Naive B cell (primary cell): Measurements from ENCODE around the gene WDR62. TPM values are rescaled to one million over a fixed set of nuclear protein-coding genes. Genes with fewer than 3 reads are reported as not detected.

ENCODE experiments used
- ATAC-seq, 2 donors: fragments of 150-1000 bp; cut with Tn5 transposase; 2 replicates each; pipeline ENCODE4 v1.10.0; 2021; ENCODE audit warnings: low read depth in 2 of 2, mild to moderate bottlenecking in 2 of 2, moderate library complexity in 2 of 2
- DNase-seq: peaks from one replicate; pipeline ENCODE4 v3.0.0; 2022
- H3K27ac Mint-ChIP-seq, 6 donors: one replicate each; pipeline ENCODE4 v1.8.0; 2020 to 2022; ENCODE audit warnings: mild to moderate bottlenecking in 6 of 6, mixed read lengths in 6 of 6, moderate library complexity in 5 of 6, inconsistent platforms in 2 of 6
- H3K27me3 Mint-ChIP-seq, 3 donors: one replicate each; pipeline ENCODE4 v1.8.0; 2021 to 2022; ENCODE audit warnings: mixed read lengths in 3 of 3, mild to moderate bottlenecking in 1 of 3
- H3K36me3 Mint-ChIP-seq, 2 donors: one replicate each; pipeline ENCODE4 v1.8.0; 2020 to 2022; ENCODE audit warnings: mixed read lengths in 2 of 2, inconsistent platforms in 1 of 2, mild to moderate bottlenecking in 1 of 2
- H3K4me1 Mint-ChIP-seq, 3 donors: one replicate each; pipeline ENCODE4 v1.8.0; 2020 to 2022; ENCODE audit warnings: mixed read lengths in 3 of 3, inconsistent platforms in 1 of 3, mild to moderate bottlenecking in 1 of 3, moderate library complexity in 1 of 3
- H3K4me3 Mint-ChIP-seq, 8 donors: one replicate each; pipeline ENCODE4 v1.8.0; 2020 to 2022; ENCODE audit warnings: mild to moderate bottlenecking in 8 of 8, mixed read lengths in 8 of 8, moderate library complexity in 8 of 8, inconsistent platforms in 2 of 8
- H3K9me3 Mint-ChIP-seq, 7 donors: one replicate each; pipeline ENCODE4 v1.8.0; 2020 to 2022; ENCODE audit warnings: mixed read lengths in 7 of 7, mild to moderate bottlenecking in 5 of 7, inconsistent platforms in 2 of 7, moderate library complexity in 1 of 7
- polyA plus RNA-seq, 6 donors: library from polyadenylated mRNA; unstranded; fragments of 300-500 nt; fragmentation: Illumina TruSeq; gene quantifications; one replicate each; pipeline ENCODE4 v1.2.3, GENCODE V29; 2021; ENCODE audit warnings: low read depth in 6 of 6

The WDR62 gene
- polyA plus RNA-seq = under 1 TPM in 2 of 6 donors, not detected in 4; 0.07 to 0.25 TPM

GRCh38 chr19:36054733-36055686, at the start of gene WDR62:
Gene WDR62, plus strand, starts transcription at chr19:36054897. Its CDS starts 75 bp downstream, at chr19:36054972.
- Mint-ChIP-seq H3K4me3 (peak within 1 kb of the TSS; percentile 86 to 100 (median 98)), H3K4me1 (peaks cover 15 to 35% (median 26%) of the 10 kb centered on the region in 3 donors), H3K9me3 (no peaks in the 10 kb centered on the region), H3K36me3 (no peaks in the 10 kb centered on the region), H3K27ac (peak within 1 kb of the TSS; percentile 94 to 100 (median 100)), H3K27me3 (no peaks in the 10 kb centered on the region)
- ATAC-seq = peak; percentile 68 to 70
- DNase-seq = peak; percentile 95

GRCh38 chr19:36006955-36007354, 47.7 kb upstream of the WDR62 start:
- no peak for DNase-seq
- H3K9me3 Mint-ChIP-seq = no peaks in the 10 kb centered on the region
- peak overlapping the region in 1 of 6 donors; percentile 52 for H3K27ac Mint-ChIP-seq
- peaks cover 0 to 17% (median 10%) of the 10 kb centered on the region in 3 donors for H3K27me3 Mint-ChIP-seq
- peak overlapping the region in 1 of 8 donors; percentile 30 for H3K4me3 Mint-ChIP-seq
- no peaks in the 10 kb centered on the region for H3K36me3 Mint-ChIP-seq
- no peak for ATAC-seq
- peaks cover 14 to 21% (median 16%) of the 10 kb centered on the region in 3 donors for H3K4me1 Mint-ChIP-seq

- Mint-ChIP-seq H3K27ac (peak within 1 kb of the TSS in 5 of 6 donors; percentile 2 to 86 (median 57)), H3K4me1 (peaks cover 19 to 27% (median 20%) of the 10 kb centered on the region in 3 donors), H3K36me3 (no peaks in the 10 kb centered on the region), H3K4me3 (peak within 1 kb of the TSS; percentile 40 to 79 (median 68)), H3K9me3 (no peaks in the 10 kb centered on the region), H3K27me3 (peaks cover 0 to 17% (median 10%) of the 10 kb centered on the region in 3 donors)
- no peak for ATAC-seq
- no peak for DNase-seq
These were observed 46.2 kb upstream of the WDR62 start, which contains the start of gene SYNE4 for GRCh38 chr19:36008336-36008978. Gene SYNE4, minus strand, starts transcription at chr19:36008813. Its CDS starts 132 bp downstream, at chr19:36008681.

- peaks cover 26 to 35% (median 28%) of the 10 kb centered on the region in 3 donors for H3K4me1 Mint-ChIP-seq
- ATAC-seq (no peak), DNase-seq (no peak)
- H3K27ac Mint-ChIP-seq = no peak overlapping the region
- peak overlapping the region in 7 of 8 donors; percentile 27 to 79 (median 65) for H3K4me3 Mint-ChIP-seq
- H3K27me3 Mint-ChIP-seq = peaks cover 0 to 17% (median 10%) of the 10 kb centered on the region in 3 donors
- no peaks in the 10 kb centered on the region for H3K9me3 Mint-ChIP-seq
- H3K36me3 Mint-ChIP-seq = no peaks in the 10 kb centered on the region
These were observed 45.5 kb upstream of the WDR62 start for GRCh38 chr19:36009220-36009619.

GRCh38 chr19:36009633-36010379, 44.9 kb upstream of the WDR62 start:
- peak overlapping the region; percentile 27 to 79 (median 60) for H3K4me3 Mint-ChIP-seq
- H3K36me3 Mint-ChIP-seq = no peaks in the 10 kb centered on the region
- peaks cover 32 to 41% (median 33%) of the 10 kb centered on the region in 3 donors for H3K4me1 Mint-ChIP-seq
- H3K27me3 Mint-ChIP-seq = peaks cover 0 to 17% (median 10%) of the 10 kb centered on the region in 3 donors
- ATAC-seq = no peak
- DNase-seq = no peak
- no peaks in the 10 kb centered on the region for H3K9me3 Mint-ChIP-seq
- peak overlapping the region in 1 of 6 donors; percentile 57 for H3K27ac Mint-ChIP-seq

GRCh38 chr19:36010402-36010801, 44.3 kb upstream of the WDR62 start:
- peaks cover 33 to 47% (median 38%) of the 10 kb centered on the region in 3 donors for H3K4me1 Mint-ChIP-seq
- H3K36me3 Mint-ChIP-seq = no peaks in the 10 kb centered on the region
- peak overlapping the region in 4 of 8 donors; percentile 39 to 65 (median 57) for H3K4me3 Mint-ChIP-seq
- ATAC-seq (no peak), DNase-seq (no peak)
- no peaks in the 10 kb centered on the region for H3K9me3 Mint-ChIP-seq
- H3K27me3 Mint-ChIP-seq = peaks cover 0 to 17% (median 10%) of the 10 kb centered on the region in 3 donors
- H3K27ac Mint-ChIP-seq = no peak overlapping the region

- Mint-ChIP-seq H3K36me3 (no peaks in the 10 kb centered on the region), H3K4me1 (peaks cover 32 to 48% (median 42%) of the 10 kb centered on the region in 3 donors), H3K27me3 (peaks cover 0 to 13% (median 10%) of the 10 kb centered on the region in 3 donors), H3K9me3 (no peaks in the 10 kb centered on the region), H3K4me3 (peak overlapping the region; percentile 88 to 99 (median 97)), H3K27ac (peak overlapping the region; percentile 95 to 99 (median 97))
- no peak for DNase-seq
- no peak for ATAC-seq
These were observed 41.3 kb upstream of the WDR62 start for GRCh38 chr19:36013280-36014011.

GRCh38 chr19:36014012-36014924, 40.4 kb upstream of the WDR62 start, which contains the start of gene ALKBH6:
Gene ALKBH6, minus strand, starts transcription at chr19:36014213. Its CDS starts 816 bp downstream, at chr19:36013397.
- ATAC-seq (peak; percentile 97 to 98), DNase-seq (peak; percentile 98)
- Mint-ChIP-seq H3K36me3 (no peaks in the 10 kb centered on the region), H3K27me3 (peaks cover 0 to 10% (median 6%) of the 10 kb centered on the region in 3 donors), H3K27ac (peak within 1 kb of the TSS; percentile 95 to 99 (median 97)), H3K9me3 (no peaks in the 10 kb centered on the region), H3K4me1 (peaks cover 28 to 43% (median 35%) of the 10 kb centered on the region in 3 donors), H3K4me3 (peak within 1 kb of the TSS; percentile 88 to 99 (median 97))

GRCh38 chr19:36019061-36019670, 35.5 kb upstream of the WDR62 start:
- H3K27me3 Mint-ChIP-seq = no peaks in the 10 kb centered on the region
- H3K36me3 Mint-ChIP-seq = peaks cover 5 to 11% of the 10 kb centered on the region in 2 donors
- no peak for ATAC-seq
- no peak overlapping the region for H3K4me3 Mint-ChIP-seq
- no peak overlapping the region for H3K27ac Mint-ChIP-seq
- H3K4me1 Mint-ChIP-seq = peaks cover 5 to 17% (median 16%) of the 10 kb centered on the region in 3 donors
- H3K9me3 Mint-ChIP-seq = no peaks in the 10 kb centered on the region
- DNase-seq = no peak

GRCh38 chr19:36023432-36023831, 31.3 kb upstream of the WDR62 start:
- DNase-seq (no peak), ATAC-seq (no peak)
- Mint-ChIP-seq H3K9me3 (no peaks in the 10 kb centered on the region), H3K27ac (no peak overlapping the region), H3K4me1 (no peaks in the 10 kb centered on the region), H3K4me3 (peak overlapping the region in 1 of 8 donors; percentile 22), H3K36me3 (peaks cover 5 to 11% of the 10 kb centered on the region in 2 donors), H3K27me3 (no peaks in the 10 kb centered on the region)

- Mint-ChIP-seq H3K4me3 (no peak overlapping the region), H3K4me1 (no peaks in the 10 kb centered on the region), H3K27ac (peak overlapping the region in 1 of 6 donors; percentile 60), H3K36me3 (peaks cover 5 to 16% of the 10 kb centered on the region in 2 donors), H3K27me3 (no peaks in the 10 kb centered on the region), H3K9me3 (no peaks in the 10 kb centered on the region)
- ATAC-seq = no peak
- DNase-seq = no peak
These were observed 29.2 kb upstream of the WDR62 start for GRCh38 chr19:36025541-36025940.
